Measurements from ENCODE around the gene ESD. TPM values are rescaled to one million over a fixed set of nuclear protein-coding genes. Genes with fewer than 3 reads are reported as not detected.

ESD gene
- total and polyA plus RNA-seq, 2 experiments from 2014 or later: 61.0 to 123 TPM

DNA sequence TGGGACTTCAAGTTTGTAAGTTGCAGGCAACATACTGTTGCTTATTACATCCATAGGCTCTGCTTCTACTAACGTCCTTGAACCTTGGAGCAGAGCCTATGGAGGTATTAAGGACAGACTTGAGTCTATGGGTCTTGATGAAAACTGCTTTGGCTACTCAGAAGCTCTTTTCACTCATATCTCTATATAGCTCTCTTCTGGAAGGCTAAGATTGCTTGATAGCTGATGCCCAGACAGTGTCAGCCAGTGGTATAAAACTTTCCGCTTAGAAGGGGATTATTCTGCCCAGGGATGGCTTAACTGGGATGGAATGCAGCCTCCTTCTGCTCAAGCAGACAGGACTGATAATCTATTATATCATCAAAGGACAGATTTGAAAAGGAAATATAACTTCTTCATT lies 25.6 kb upstream of the ESD start (continued):
- TF ChIP-seq, protein P1, sequence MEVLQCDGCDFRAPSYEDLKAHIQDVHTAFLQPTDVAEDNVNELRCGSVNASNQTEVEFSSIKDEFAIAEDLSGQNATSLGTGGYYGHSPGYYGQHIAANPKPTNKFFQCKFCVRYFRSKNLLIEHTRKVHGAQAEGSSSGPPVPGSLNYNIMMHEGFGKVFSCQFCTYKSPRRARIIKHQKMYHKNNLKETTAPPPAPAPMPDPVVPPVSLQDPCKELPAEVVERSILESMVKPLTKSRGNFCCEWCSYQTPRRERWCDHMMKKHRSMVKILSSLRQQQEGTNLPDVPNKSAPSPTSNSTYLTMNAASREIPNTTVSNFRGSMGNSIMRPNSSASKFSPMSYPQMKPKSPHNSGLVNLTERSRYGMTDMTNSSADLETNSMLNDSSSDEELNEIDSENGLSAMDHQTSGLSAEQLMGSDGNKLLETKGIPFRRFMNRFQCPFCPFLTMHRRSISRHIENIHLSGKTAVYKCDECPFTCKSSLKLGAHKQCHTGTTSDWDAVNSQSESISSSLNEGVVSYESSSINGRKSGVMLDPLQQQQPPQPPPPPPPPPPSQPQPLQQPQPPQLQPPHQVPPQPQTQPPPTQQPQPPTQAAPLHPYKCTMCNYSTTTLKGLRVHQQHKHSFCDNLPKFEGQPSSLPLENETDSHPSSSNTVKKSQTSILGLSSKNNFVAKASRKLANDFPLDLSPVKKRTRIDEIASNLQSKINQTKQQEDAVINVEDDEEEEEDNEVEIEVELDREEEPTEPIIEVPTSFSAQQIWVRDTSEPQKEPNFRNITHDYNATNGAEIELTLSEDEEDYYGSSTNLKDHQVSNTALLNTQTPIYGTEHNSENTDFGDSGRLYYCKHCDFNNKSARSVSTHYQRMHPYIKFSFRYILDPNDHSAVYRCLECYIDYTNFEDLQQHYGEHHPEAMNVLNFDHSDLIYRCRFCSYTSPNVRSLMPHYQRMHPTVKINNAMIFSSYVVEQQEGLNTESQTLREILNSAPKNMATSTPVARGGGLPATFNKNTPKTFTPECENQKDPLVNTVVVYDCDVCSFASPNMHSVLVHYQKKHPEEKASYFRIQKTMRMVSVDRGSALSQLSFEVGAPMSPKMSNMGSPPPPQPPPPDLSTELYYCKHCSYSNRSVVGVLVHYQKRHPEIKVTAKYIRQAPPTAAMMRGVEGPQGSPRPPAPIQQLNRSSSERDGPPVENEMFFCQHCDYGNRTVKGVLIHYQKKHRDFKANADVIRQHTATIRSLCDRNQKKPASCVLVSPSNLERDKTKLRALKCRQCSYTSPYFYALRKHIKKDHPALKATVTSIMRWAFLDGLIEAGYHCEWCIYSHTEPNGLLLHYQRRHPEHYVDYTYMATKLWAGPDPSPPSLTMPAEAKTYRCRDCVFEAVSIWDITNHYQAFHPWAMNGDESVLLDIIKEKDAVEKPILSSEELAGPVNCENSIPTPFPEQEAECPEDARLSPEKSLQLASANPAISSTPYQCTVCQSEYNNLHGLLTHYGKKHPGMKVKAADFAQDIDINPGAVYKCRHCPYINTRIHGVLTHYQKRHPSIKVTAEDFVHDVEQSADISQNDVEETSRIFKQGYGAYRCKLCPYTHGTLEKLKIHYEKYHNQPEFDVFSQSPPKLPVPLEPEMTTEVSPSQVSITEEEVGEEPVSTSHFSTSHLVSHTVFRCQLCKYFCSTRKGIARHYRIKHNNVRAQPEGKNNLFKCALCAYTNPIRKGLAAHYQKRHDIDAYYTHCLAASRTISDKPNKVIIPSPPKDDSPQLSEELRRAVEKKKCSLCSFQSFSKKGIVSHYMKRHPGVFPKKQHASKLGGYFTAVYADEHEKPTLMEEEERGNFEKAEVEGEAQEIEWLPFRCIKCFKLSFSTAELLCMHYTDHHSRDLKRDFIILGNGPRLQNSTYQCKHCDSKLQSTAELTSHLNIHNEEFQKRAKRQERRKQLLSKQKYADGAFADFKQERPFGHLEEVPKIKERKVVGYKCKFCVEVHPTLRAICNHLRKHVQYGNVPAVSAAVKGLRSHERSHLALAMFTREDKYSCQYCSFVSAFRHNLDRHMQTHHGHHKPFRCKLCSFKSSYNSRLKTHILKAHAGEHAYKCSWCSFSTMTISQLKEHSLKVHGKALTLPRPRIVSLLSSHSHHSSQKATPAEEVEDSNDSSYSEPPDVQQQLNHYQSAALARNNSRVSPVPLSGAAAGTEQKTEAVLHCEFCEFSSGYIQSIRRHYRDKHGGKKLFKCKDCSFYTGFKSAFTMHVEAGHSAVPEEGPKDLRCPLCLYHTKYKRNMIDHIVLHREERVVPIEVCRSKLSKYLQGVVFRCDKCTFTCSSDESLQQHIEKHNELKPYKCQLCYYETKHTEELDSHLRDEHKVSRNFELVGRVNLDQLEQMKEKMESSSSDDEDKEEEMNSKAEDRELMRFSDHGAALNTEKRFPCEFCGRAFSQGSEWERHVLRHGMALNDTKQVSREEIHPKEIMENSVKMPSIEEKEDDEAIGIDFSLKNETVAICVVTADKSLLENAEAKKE (CRISPR knock-in tag; IDR thresholded peaks at IDR 0.05): no peak

DNA sequence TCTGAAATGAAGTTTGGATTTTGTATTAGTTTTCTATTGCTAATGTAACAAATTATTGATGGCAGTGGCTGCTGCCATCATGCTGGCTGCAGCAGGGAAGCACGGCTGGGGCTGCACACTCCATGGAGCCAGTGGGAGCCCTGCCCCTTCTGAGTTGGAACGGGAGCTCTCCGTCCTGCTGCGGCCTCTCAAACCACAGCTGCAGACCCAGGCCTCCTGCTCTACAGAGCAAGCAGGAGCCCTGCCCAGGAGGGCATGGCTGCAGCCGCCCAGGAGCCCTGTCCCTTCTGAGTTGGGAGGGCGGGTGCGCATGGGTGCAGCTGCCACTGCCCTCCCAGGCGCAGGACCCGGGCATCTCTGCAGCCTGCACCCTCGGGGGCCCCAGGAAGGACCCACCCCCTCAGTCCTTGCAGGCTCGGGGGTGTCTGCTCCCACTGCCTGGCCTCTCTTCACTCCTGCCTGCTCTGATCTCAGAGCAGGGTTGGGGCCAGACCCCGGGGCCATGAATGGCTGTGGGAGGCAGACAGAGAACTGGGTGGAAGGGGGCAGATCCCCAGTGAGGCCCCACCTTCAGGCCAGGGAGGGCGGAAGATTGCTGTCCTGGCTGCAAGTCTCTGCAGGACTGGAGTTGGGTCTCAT lies 21.0 kb upstream of the ESD start:
- no peak for TF ChIP-seq CREB1 (CRISPR knock-in tag; IDR thresholded peaks at IDR 0.05; ENCODE audit: low read depth)
- TF ChIP-seq, protein P2, sequence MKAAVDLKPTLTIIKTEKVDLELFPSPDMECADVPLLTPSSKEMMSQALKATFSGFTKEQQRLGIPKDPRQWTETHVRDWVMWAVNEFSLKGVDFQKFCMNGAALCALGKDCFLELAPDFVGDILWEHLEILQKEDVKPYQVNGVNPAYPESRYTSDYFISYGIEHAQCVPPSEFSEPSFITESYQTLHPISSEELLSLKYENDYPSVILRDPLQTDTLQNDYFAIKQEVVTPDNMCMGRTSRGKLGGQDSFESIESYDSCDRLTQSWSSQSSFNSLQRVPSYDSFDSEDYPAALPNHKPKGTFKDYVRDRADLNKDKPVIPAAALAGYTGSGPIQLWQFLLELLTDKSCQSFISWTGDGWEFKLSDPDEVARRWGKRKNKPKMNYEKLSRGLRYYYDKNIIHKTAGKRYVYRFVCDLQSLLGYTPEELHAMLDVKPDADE (IDR thresholded peaks at IDR 0.05): no peak
- TF ChIP-seq, protein P1 (CRISPR knock-in tag; IDR thresholded peaks at IDR 0.05): no peak
- no peak for DNase-seq (ENCODE audit: low spot score)
- H3K4me3 Mint-ChIP-seq: no peak overlapping the region
- no peak overlapping the region for H3K27ac Mint-ChIP-seq
- no peak overlapping the region for H2AFZ ChIP-seq
- H3K4me3 ChIP-seq: no peak overlapping the region
- peaks cover 6% of the 10 kb centered on the region for H3K4me1 Mint-ChIP-seq
- H3K9me3 Mint-ChIP-seq: peaks cover 8% of the 10 kb centered on the region; the same call in 2 of the 3 replicates
- no peak for ATAC-seq
- H3K4me1 ChIP-seq (ENCODE audit: insufficient read depth): no peaks in the 10 kb centered on the region
- H3K9me2 ChIP-seq (ENCODE audit: insufficient read depth): no peaks in the 10 kb centered on the region
- no peaks in the 10 kb centered on the region for H3K27me3 Mint-ChIP-seq (ENCODE audit: insufficient read depth, low read depth, poor library complexity)
- H3K4me2 ChIP-seq: no peak overlapping the region
- H3K27ac ChIP-seq (ENCODE audit: low read depth): no peak overlapping the region
- no peaks in the 10 kb centered on the region for H3K79me2 ChIP-seq (replicated peaks; ENCODE audit: insufficient read depth)
- H3K36me3 Mint-ChIP-seq (ENCODE audit: low read depth): no peaks in the 10 kb centered on the region; the same call in 2 of the 3 replicates
- H3K27me3 ChIP-seq (ENCODE audit: insufficient read depth): no peaks in the 10 kb centered on the region
- no peaks in the 10 kb centered on the region for H4K20me1 ChIP-seq (replicated peaks; ENCODE audit: insufficient read depth)
- no peaks in the 10 kb centered on the region for H3F3A ChIP-seq (replicated peaks; ENCODE audit: low read depth)
- no peaks in the 10 kb centered on the region for H3K36me3 ChIP-seq (ENCODE audit: insufficient read depth)
